Esophagus muscularis mucosa (tissue), 3 donors: Measurements from ENCODE around the gene ZAR1L.

Experiments
- POLR2A ChIP-seq: fragments of 450-650 bp; IDR thresholded peaks from one replicate; pipeline ENCODE4 v1.6.1; 2017; ENCODE audit warnings: antibody characterized with exemption, moderate library complexity, mild to moderate bottlenecking, low read depth
- POLR2AphosphoS5 ChIP-seq, 2 donors: sonication (generic); formaldehyde crosslinking; IDR thresholded peaks; one replicate each; pipeline ENCODE4 v1.6.1; 2017; ENCODE audit warnings: antibody characterized with exemption in 2 of 2
- TF ChIP-seq, protein P1 (sequence below), 3 experiments: fragments of 200-600 bp in 2 of 3; fragments of 450-650 bp in 1 of 3; sonication (generic) in 2 of 3; IDR thresholded peaks; one replicate each; pipeline ENCODE4 v1.5.1; 2017 to 2019; ENCODE audit warnings: antibody characterized with exemption in 3 of 3, mild to moderate bottlenecking in 2 of 3, moderate library complexity in 1 of 3

- TF ChIP-seq, protein P1, sequence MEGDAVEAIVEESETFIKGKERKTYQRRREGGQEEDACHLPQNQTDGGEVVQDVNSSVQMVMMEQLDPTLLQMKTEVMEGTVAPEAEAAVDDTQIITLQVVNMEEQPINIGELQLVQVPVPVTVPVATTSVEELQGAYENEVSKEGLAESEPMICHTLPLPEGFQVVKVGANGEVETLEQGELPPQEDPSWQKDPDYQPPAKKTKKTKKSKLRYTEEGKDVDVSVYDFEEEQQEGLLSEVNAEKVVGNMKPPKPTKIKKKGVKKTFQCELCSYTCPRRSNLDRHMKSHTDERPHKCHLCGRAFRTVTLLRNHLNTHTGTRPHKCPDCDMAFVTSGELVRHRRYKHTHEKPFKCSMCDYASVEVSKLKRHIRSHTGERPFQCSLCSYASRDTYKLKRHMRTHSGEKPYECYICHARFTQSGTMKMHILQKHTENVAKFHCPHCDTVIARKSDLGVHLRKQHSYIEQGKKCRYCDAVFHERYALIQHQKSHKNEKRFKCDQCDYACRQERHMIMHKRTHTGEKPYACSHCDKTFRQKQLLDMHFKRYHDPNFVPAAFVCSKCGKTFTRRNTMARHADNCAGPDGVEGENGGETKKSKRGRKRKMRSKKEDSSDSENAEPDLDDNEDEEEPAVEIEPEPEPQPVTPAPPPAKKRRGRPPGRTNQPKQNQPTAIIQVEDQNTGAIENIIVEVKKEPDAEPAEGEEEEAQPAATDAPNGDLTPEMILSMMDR (IDR thresholded peaks at IDR 0.05): no peak
- TF ChIP-seq POLR2A (no peak), POLR2AphosphoS5 (IDR thresholded peaks at IDR 0.05) (no peak)
Observed at GRCh38 chr13:32299893-32300292, 15.3 kb downstream of the ZAR1L start.
